ENCODE measurements around the gene MAP3K4. TPM values are rescaled to one million over a fixed set of nuclear protein-coding genes. Genes with fewer than 3 reads are reported as not detected.

Gene MAP3K4
- polyA plus RNA-seq = 10 to 100 TPM in 1 of 3 donors, 1 to 10 TPM in 2; 7.4 to 14.1 (median 9.6) TPM

DNA sequence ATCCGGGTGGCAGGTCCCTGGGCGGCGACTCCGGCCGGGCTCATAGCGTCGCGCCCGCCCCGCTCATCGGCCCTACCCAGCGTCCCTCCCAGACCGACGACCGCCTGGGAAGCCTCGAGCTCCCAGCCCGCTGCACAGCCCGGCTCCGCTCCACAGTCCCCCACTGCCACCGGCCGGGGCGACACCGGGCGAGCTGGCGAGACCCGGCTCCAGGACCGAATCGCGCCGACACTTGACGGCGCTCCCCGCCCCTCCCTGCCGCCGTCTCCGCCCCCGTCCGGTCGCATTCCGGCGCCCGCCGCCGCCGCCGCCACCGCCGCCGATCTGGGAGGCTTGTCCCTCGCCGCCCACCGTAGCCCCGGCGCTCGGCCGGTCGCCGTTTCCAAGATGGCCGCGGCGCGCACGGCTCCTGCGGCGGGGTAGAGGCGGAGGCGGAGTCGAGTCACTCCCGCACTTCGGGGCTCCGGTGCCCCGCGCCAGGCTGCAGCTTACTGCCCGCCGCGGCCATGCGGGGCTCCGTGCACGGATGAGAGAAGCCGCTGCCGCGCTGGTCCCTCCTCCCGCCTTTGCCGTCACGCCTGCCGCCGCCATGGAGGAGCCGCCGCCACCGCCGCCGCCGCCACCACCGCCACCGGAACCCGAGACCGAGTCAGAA lies at the start of gene MAP3K4:
Gene MAP3K4, plus strand, starts transcription at position 364 of the 655 bp plus-strand sequence. Its CDS starts 163 bp downstream, at position 527.
- 0 to 1% (median 0%) methylated on average over 77 to 97 of the region's 97 CpGs for WGBS, 3 donors
- H3K27ac ChIP-seq (ENCODE audit: low read depth, low read length) = peak within 1 kb of the TSS; percentile 72

DNA sequence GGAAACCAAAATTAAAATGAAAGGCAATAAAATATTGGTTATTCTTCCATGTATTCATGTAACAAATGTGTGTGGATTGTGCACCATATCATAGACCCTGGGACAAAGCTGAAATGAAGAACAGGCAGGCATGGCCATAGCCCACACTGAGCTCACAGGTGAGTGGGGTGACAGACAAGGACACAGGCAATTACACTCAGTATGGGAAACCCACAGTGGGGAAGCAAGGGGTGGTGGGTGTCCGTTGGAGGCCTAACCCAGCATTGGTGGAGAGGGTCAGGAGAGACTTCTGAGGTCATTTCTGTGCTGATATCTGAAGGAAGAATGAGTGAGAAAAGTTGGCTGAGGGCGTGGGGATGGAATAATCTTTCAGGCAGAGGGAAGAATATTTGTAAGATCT lies 47.6 kb upstream of the MAP3K4 start:
- 67 to 79% (median 79%) methylated on average over 2 of the region's 2 CpGs for WGBS, 3 donors
- no peak overlapping the region for H3K27ac ChIP-seq (ENCODE audit: low read depth, low read length)

DNA sequence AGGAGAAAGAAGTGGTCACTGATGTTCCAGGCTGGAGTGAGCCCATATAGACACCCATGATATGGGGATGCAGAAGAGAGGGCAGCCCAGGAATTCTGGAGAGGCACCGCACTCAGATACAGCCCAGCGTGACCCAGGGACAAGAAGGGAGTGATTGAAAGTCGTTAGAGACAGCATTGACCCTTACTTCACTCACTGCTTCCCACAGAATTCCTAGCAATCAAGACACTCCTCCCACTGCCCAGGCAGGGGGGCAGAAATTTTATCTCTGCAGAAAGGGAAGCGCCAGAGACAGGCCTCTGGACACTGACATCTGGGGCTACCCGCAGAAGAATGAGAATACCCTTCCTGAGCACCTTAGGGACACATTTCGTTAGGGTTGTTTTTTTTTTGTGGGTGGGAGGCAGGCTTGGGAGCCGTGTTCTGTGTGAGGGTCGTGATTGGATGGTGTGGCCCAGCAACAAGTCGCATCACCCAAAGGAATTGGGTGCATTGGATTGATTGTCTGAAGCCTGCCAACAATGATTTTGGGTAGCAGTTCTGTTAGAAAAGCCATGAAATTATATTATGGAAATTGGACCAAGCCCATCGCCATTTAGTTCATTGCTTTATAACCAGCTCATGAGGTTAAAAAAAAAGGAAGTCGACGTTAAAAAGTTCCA lies 45.9 kb upstream of the MAP3K4 start:
- H3K27ac ChIP-seq (ENCODE audit: low read depth, low read length) = no peak overlapping the region
- 63 to 71% (median 67%) methylated on average over 12 of the region's 12 CpGs for WGBS, 3 donors

DNA sequence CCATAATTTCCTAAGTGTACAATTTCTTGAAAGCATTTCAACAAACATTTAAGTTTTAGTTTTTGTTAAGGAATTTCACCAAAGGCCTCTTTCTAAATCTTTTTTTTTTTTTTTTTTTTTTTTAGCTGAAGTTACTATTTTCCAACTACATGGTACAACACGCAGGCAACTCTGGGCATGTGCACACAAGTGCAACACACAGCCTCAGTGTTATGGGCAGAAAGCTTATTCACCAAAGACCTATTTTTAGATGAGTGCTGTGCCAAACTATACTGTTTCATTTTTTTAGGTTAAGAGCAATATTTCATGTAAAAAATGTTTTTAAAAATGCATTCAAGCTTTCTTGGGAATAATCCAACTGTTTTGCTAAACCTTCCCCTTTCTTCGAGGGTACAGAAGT lies 42.0 kb upstream of the MAP3K4 start:
- H3K27ac ChIP-seq (ENCODE audit: low read depth, low read length) = no peak overlapping the region
- WGBS, 3 donors = 59 to 80% (median 67%) methylated on average over 2 of the region's 2 CpGs

- H3K27ac ChIP-seq (ENCODE audit: low read depth, low read length) = no peak overlapping the region
- 7 to 40% (median 32%) methylated on average over 4 of the region's 4 CpGs for WGBS, 3 donors
Observed at GRCh38 chr6:160950507-160950906, 41.1 kb upstream of the MAP3K4 start.

DNA sequence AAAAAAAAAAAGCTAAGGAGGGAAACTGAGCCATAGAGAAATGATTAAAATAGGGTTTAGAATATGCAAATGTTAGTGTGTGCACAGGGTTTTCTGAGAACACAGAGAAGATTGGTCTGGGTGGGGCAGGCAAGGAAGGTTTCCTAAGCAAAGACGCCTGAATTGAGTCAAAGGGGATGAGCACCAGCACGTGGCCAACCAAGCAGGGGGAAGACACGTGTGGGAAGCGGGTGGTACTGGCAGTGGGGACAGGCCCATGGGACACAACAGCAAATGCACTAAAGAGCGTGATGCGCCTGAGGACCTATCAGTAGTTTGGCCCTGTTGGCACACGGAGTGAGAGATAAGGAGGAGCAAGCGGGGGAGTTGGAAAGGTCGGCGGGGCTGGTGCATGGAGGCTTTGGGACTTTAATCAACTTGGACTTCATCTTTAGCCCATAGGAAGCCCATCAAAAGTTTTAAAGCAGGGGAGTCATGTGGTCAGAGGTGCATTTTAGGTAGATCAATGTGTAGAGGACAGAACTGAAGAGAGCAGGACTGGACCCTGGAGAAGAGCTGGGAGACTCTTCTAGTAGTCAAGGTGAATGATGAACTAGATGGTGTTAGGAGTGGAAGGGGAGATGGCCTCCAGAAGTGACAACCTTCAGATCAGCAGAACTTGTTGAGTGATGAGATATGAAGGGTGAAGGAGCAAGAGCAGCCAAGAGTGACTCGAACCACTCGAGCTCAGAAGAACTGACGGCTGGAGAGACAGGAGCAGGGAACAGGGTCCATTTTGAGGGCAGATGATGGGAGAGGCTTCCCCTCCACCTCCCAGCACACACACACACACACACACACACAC lies 40.2 kb upstream of the MAP3K4 start:
- no peak overlapping the region for H3K27ac ChIP-seq (ENCODE audit: low read depth, low read length)
- 88 to 93% (median 90%) methylated on average over 13 of the region's 13 CpGs for WGBS, 3 donors

- no peak overlapping the region for H3K27ac ChIP-seq (ENCODE audit: low read depth, low read length)
- WGBS, 3 donors = 72 to 75% (median 72%) methylated on average over 11 of the region's 11 CpGs
Observed at GRCh38 chr6:160952633-160953281, 38.8 kb upstream of the MAP3K4 start.

GRCh38 chr6:160955508-160956295 lies 35.9 kb upstream of the MAP3K4 start:
- no peak overlapping the region for H3K27ac ChIP-seq (ENCODE audit: low read depth, low read length)
- WGBS, 3 donors = 83 to 88% (median 86%) methylated on average over 13 of the region's 13 CpGs

- H3K27ac ChIP-seq (ENCODE audit: low read depth, low read length) = no peak overlapping the region
- 81 to 86% (median 83%) methylated on average over 8 of the region's 8 CpGs for WGBS, 3 donors
Observed at GRCh38 chr6:160956300-160957035, 35.1 kb upstream of the MAP3K4 start.

DNA sequence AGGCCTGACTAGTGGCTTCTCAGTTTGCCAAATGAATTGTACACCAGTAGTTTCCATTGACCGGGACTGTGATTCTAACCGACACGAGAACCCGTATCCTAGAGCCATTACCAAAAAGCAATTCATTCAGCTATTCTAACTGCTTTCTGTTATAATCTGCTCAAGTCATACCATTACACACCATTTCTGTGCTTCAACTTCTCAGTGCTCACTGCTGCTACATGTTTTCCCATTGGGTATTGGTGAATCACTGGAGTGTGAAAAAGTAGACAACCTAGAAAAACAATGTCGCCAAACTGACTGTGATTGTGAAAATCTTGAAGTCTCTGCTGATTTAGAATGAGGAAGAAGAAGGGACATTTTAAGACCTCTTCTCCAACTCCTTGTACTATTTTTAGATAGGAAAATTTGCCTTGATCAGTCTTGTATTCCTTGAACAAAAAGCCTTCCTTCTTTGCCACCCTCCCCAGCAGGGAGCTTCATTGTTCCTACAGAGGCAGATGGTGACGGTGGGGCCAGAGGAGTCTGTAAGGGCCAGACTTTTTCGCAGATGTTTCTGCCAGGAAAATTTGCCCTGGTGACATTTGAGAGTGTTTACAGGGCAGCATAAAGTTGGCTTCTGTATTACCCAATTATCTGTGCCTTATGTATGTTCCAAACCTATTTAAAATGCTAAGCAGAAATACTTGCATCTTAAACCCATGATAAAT lies 31.7 kb upstream of the MAP3K4 start:
- WGBS, 3 donors = 75 to 90% (median 88%) methylated on average over 7 of the region's 7 CpGs
- H3K27ac ChIP-seq (ENCODE audit: low read depth, low read length) = no peak overlapping the region

GRCh38 chr6:160960839-160961238 lies 30.7 kb upstream of the MAP3K4 start:
- no peak overlapping the region for H3K27ac ChIP-seq (ENCODE audit: low read depth, low read length)
- 33 to 89% (median 83%) methylated on average over 3 of the region's 3 CpGs for WGBS, 3 donors

GRCh38 chr6:160962835-160963623 lies 28.5 kb upstream of the MAP3K4 start:
- H3K27ac ChIP-seq (ENCODE audit: low read depth, low read length) = no peak overlapping the region
- 85 to 90% (median 85%) methylated on average over 15 of the region's 15 CpGs for WGBS, 3 donors

DNA sequence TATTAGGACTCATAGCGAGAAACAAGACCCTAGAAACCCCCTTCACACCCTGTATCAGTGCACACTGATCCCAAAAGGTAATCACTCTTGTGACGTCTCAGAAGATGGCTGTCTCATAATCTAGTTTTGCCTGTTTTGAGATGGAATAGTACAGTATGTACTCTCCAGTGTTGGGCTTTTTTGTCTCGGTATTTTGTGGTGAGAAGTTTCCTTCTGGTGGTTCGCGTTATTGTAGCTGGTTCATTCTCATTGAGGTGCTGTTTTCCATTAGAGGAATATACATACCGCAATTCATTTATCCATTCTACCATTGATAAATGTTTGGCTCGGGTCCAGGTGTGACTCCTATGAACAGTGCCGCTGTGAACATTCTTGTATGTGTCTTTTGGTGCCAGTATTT lies 27.9 kb upstream of the MAP3K4 start:
- H3K27ac ChIP-seq (ENCODE audit: low read depth, low read length) = no peak overlapping the region
- WGBS, 3 donors = 67 to 70% (median 70%) methylated on average over 8 of the region's 8 CpGs

GRCh38 chr6:160965893-160966292 lies 25.7 kb upstream of the MAP3K4 start:
- WGBS, 3 donors = 71 to 81% (median 81%) methylated on average over 5 of the region's 5 CpGs
- no peak overlapping the region for H3K27ac ChIP-seq (ENCODE audit: low read depth, low read length)

DNA sequence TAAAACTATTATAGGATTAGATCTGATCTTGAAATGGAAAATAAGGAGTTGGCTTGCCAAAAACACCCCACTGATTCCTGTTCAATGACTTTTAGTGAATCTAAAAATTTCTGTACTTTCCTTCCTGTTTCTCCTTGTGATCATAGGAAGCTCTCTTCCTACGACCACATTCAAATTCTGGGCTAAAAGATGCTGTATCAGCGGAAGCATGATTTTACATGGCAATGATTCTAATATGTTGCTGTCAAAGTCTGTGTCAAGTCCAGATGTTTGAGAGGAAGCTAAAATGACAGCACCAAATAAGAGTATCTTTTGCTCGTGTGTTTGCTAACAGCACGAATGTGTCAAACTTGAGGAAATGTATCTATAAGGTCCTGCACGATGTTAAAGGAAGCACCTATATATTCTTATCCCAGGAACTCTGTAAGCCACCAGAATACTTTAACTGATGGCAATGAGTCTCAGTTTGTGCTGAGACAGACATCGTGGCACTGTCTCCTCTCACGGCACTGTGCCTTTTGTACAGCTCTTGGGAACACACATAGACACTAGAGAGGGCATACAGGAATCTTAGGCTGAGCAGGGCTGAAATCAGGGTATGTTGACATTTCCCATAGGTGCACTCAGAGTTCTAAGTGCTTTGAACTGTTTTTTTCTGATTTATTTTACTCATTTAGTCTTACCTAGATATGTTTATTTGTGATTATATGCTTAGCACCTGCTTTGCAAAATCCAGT lies 24.9 kb upstream of the MAP3K4 start:
- no peak overlapping the region for H3K27ac ChIP-seq (ENCODE audit: low read depth, low read length)
- 73 to 85% (median 74%) methylated on average over 7 of the region's 7 CpGs for WGBS, 3 donors

All from adipose tissue (tissue), 3 donors.